Subcutaneous abdominal adipose tissue (tissue), 5 donors: ENCODE data around the gene KRT73.

Experiments
- H3K27ac ChIP-seq: one replicate; pipeline ENCODE4 v1.7.0; 2013; ENCODE audit warnings: low read depth, mild to moderate bottlenecking, inconsistent platforms, low read length, moderate library complexity
- H3K27me3 ChIP-seq, 5 donors: one replicate each; pipeline ENCODE4 v1.7.0; 2013; ENCODE audit warnings: low read length in 5 of 5, inconsistent platforms in 1 of 5; ENCODE audit not compliant: control insufficient read depth in 5 of 5, insufficient read depth in 4 of 5
- H3K36me3 ChIP-seq, 5 donors: one replicate each; pipeline ENCODE4 v1.7.0; 2013; ENCODE audit warnings: low read length in 5 of 5; ENCODE audit not compliant: control insufficient read depth in 5 of 5, insufficient read depth in 5 of 5
- H3K4me1 ChIP-seq, 5 donors: one replicate each; pipeline ENCODE4 v1.7.0; 2013; ENCODE audit warnings: low read length in 5 of 5, mild to moderate bottlenecking in 3 of 5, moderate library complexity in 1 of 5; ENCODE audit not compliant: control insufficient read depth in 5 of 5, insufficient read depth in 5 of 5
- H3K4me3 ChIP-seq, 5 donors: one replicate each; pipeline ENCODE4 v1.7.0; 2013; ENCODE audit warnings: low read length in 5 of 5, low read depth in 1 of 5
- H3K9ac ChIP-seq, 5 donors: one replicate each; pipeline ENCODE4 v1.7.0; 2013; ENCODE audit warnings: low read length in 5 of 5, mild to moderate bottlenecking in 4 of 5, moderate library complexity in 3 of 5
- H3K9me3 ChIP-seq, 5 donors: one replicate each; pipeline ENCODE4 v1.7.0; 2013; ENCODE audit warnings: low read length in 5 of 5; ENCODE audit not compliant: control insufficient read depth in 5 of 5
- donor health status: healthy.
- donor health status: healthy.
- donor health status: healthy.
- donor health status: healthy.
- donor health status: healthy.

KRT73 gene

GRCh38 chr12:52659395-52659794 lies 41.0 kb upstream of the KRT73 start:
- no peaks in the 10 kb centered on the region for H3K36me3 ChIP-seq
- H3K9ac ChIP-seq, result no peak overlapping the region
- H3K27me3 ChIP-seq, result peaks cover 6 to 25% (median 19%) of the 10 kb centered on the region in 5 donors
- H3K4me3 ChIP-seq, result no peak overlapping the region
- no peaks in the 10 kb centered on the region for H3K9me3 ChIP-seq
- H3K27ac ChIP-seq, result no peak overlapping the region
- H3K4me1 ChIP-seq, result no peaks in the 10 kb centered on the region

GRCh38 chr12:52658196-52658595 lies 39.8 kb upstream of the KRT73 start:
- Histone ChIP-seq H3K36me3 (no peaks in the 10 kb centered on the region), H3K9me3 (no peaks in the 10 kb centered on the region), H3K27ac (no peak overlapping the region), H3K4me1 (no peaks in the 10 kb centered on the region), H3K27me3 (peaks cover 3 to 21% (median 19%) of the 10 kb centered on the region in 5 donors), H3K9ac (no peak overlapping the region), H3K4me3 (no peak overlapping the region)

GRCh38 chr12:52657250-52657902 lies 39.0 kb upstream of the KRT73 start:
- Histone ChIP-seq H3K4me3 (no peak overlapping the region), H3K36me3 (no peaks in the 10 kb centered on the region), H3K27me3 (peaks cover 3 to 21% (median 19%) of the 10 kb centered on the region in 5 donors), H3K9me3 (no peaks in the 10 kb centered on the region), H3K9ac (no peak overlapping the region), H3K4me1 (no peaks in the 10 kb centered on the region), H3K27ac (no peak overlapping the region)

DNA sequence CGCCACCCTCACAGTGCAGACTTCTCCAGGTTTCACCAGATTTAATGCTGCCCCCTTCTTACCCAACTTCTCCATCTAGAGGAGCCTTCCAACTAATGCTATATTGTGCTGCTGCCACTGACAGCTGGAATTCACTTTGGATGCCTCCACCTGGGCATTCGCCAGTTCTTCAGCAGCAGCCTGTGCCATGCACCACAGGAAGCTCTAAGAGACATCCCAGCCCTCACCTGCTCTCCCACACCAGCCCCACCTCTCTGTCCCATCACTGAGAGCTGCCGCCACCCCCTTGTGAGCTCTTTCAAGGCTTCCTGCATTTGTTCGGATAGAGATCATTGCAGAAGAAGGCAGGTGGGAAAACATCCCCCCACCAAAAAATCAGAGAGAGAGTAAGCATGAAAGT lies 38.3 kb upstream of the KRT73 start:
- Histone ChIP-seq H3K9me3 (peaks cover 0 to 2% (median 0%) of the 10 kb centered on the region in 5 donors), H3K27ac (no peak overlapping the region), H3K27me3 (peaks cover 3 to 21% (median 19%) of the 10 kb centered on the region in 5 donors), H3K9ac (no peak overlapping the region), H3K4me1 (no peaks in the 10 kb centered on the region), H3K36me3 (no peaks in the 10 kb centered on the region), H3K4me3 (no peak overlapping the region)

DNA sequence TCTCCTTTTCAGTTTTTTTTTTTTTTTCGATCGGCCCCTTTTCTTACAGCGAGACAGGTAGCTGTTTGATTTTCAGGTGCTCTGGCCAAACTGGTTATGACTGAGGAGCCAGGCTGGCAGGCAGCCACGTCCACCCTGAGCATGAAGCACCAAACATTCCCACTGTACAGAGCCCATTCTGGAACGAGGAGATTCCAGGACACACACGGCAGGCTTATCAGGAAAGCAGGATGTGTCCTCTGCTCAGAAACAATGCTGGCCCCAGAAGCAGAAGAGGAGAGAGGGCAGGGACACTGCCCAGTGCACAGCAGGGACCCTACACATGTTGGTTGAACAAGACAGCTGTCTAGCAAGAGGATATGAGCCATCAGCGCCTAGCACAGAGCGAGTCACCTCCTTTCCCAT lies 37.4 kb upstream of the KRT73 start:
- no peaks in the 10 kb centered on the region for H3K36me3 ChIP-seq
- H3K27me3 ChIP-seq, result peaks cover 3 to 21% (median 19%) of the 10 kb centered on the region in 5 donors
- no peak overlapping the region for H3K4me3 ChIP-seq
- H3K4me1 ChIP-seq, result peaks cover under 1 to 4% (median 1%) of the 10 kb centered on the region in 5 donors
- no peak overlapping the region for H3K9ac ChIP-seq
- H3K9me3 ChIP-seq, result peaks cover 0 to 2% (median 0%) of the 10 kb centered on the region in 5 donors
- H3K27ac ChIP-seq, result no peak overlapping the region

DNA sequence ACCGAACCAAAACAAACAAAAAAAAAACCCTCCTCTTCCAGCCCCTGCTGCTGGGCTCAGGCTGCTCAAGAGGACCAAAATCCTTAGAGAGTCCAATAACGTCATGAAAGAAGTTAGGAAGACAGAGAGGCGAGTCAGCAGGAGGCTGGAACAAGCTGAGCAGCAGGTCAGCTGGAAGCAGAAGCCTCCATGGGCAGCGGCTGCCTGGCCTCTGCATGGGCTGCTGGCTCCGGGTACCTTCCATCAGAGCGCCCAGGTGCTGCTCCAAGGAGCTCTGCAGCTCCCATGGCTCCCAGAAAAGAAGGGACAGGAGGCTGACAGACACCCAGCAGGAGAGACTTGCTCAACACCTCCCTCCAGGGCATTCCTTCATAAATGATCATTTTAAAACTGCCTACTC lies 36.9 kb upstream of the KRT73 start:
- Histone ChIP-seq H3K27me3 (peaks cover 3 to 21% (median 19%) of the 10 kb centered on the region in 5 donors), H3K27ac (no peak overlapping the region), H3K9ac (no peak overlapping the region), H3K36me3 (no peaks in the 10 kb centered on the region), H3K4me3 (no peak overlapping the region), H3K4me1 (peaks cover 1 to 8% (median 5%) of the 10 kb centered on the region in 5 donors), H3K9me3 (peaks cover 0 to 2% (median 0%) of the 10 kb centered on the region in 5 donors)

DNA sequence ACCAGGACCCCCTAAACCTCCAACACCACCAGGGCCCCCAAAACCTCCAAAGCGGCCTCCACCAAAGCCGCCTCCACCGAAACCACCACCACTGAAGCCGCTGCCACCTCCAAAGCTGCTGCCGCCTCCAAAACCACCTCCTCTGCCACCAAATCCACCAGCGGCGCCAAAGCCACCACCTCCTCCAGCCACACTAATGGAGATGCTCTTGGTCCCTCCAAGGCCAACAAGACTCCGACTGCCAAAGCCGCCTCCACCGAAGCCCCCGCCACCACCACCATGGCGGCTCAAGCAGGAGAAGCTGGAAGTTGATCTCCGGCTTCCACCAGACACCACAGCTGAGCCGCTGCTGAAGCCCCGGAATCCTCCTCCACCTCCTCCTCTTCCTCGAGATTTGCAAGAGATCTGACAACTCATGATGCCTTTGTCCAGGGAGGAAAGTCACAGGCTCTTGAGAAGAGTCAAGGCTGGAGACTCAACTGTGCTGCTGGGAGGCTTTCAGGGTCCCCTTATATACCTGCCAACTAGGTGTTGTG lies 33.4 kb upstream of the KRT73 start, which contains the start of gene KRT2:
TSS of gene KRT2 (minus strand) at position 486 of the 536 bp plus-strand sequence. CDS start at position 417, 69 bp downstream.
- peaks cover 3 to 10% (median 6%) of the 10 kb centered on the region in 5 donors for H3K27me3 ChIP-seq
- no peak within 1 kb of the TSS for H3K9ac ChIP-seq
- no peak within 1 kb of the TSS for H3K4me3 ChIP-seq

GRCh38 chr12:52650520-52651081 lies 32.2 kb upstream of the KRT73 start:
- Histone ChIP-seq H3K4me1 (peaks cover 1 to 10% (median 5%) of the 10 kb centered on the region in 5 donors), H3K9ac (no peak overlapping the region), H3K4me3 (peak overlapping the region in 2 of 5 donors; percentile 10 to 11), H3K27ac (no peak overlapping the region), H3K36me3 (no peaks in the 10 kb centered on the region), H3K9me3 (peaks cover 0 to 2% (median 0%) of the 10 kb centered on the region in 5 donors), H3K27me3 (peaks cover 2 to 6% (median 3%) of the 10 kb centered on the region in 5 donors)

More for the DNA sequence above, 33.4 kb upstream of the KRT73 start, which contains the start of gene KRT2:
- Histone ChIP-seq H3K36me3 (no peaks in the 10 kb centered on the region), H3K27ac (no peak within 1 kb of the TSS), H3K4me1 (peaks cover 1 to 10% (median 5%) of the 10 kb centered on the region in 5 donors), H3K9me3 (peaks cover 0 to 2% (median 0%) of the 10 kb centered on the region in 5 donors)

DNA sequence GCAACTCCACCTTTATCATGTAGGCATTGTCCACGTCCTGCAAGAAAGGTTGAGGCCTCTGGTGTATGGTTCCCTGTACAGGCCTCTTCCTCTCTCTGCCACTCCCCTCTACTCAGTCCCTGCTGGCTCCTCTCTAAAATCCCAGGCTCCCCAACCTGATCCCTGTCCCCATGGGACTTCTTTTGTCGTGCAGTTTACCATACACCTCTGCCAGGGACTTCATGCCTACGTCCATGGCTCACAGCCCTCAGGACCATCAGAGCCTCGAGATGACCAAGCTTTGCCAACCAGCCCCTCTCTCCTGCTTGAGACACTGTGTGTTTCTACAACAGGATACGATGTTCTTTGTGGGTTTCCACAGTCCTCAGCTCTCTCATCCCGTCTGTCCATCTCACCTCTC lies 30.7 kb upstream of the KRT73 start:
- Histone ChIP-seq H3K27ac (no peak overlapping the region), H3K36me3 (no peaks in the 10 kb centered on the region), H3K4me1 (peaks cover 1 to 10% (median 5%) of the 10 kb centered on the region in 5 donors), H3K9me3 (peaks cover 0 to 2% (median 0%) of the 10 kb centered on the region in 5 donors), H3K9ac (no peak overlapping the region), H3K4me3 (no peak overlapping the region), H3K27me3 (peaks cover 0 to 3% (median 0%) of the 10 kb centered on the region in 5 donors)

DNA sequence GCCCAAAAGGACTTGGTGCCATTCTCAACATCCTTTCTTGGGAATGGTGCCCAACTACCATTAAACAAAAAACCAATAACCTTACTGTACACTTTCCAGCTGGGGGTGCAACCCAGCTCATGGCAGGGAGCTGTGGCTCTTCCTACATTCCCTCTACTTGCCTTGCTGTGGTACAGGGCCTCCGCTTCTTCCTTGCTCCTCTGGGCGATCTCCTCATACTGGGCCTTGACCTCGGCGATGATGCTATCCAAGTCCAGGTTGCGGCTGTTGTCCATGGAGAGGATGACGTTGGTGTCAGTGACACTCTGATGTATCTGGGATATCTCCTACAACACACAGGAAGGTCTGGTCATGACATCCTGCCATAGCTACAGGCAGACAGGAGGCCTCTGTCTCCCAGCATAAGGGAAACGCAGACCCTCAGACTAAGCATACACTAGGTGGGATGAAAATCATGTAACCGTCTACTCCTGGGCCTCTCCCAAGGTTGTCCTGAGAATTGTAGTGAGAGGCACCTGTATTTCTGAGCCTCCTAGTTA lies 29.7 kb upstream of the KRT73 start:
- no peak overlapping the region for H3K9ac ChIP-seq
- peaks cover 0 to 2% (median 0%) of the 10 kb centered on the region in 5 donors for H3K9me3 ChIP-seq
- no peak overlapping the region for H3K27ac ChIP-seq
- H3K4me1 ChIP-seq, result peaks cover 1 to 10% (median 5%) of the 10 kb centered on the region in 5 donors
- H3K4me3 ChIP-seq, result no peak overlapping the region
- peaks cover 0 to 12% (median 5%) of the 10 kb centered on the region in 5 donors for H3K27me3 ChIP-seq
- H3K36me3 ChIP-seq, result no peaks in the 10 kb centered on the region
